ENCODE data around the gene ROBO1.

Gene ROBO1

DNA sequence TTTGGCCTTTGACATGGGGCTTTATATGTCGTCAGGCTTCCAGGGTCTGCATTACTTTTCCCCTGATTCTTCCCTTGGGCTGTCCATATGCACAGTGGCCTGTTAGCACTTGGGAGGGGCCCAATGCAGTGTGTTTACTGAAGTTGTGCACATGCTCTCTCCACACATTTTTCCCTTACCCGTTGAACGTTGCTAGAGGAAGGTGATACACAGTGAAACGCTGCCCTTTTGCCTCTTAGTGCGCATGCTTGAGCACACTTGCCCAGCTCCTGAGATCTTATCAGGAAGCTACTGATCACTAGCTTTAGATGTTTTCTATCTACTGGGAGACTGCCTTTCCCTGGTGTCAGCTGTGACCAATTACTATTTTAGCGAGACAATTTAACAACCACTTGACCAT is 1198.0 kb downstream of the ROBO1 start:
- no peak for DNase-seq

DNA sequence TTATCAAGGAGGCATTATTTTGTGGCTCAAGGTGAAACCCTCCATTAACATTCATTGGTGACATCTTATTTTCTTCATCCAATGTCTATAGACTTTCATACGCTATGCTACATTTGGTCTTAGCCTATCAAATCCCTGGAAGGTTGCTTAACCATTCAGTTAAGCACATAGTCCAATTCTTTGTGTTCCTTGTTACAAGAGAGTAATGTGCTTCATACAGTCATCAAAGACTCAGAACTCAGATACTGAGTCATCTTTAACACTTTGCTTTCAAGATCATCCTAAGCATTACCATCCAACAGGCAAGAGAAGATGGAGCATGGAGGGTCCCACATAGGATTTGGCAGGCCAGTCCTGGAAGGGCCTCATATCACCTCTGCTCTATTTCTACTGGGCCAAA is 1202.1 kb downstream of the ROBO1 start:
- no peak for DNase-seq

DNA sequence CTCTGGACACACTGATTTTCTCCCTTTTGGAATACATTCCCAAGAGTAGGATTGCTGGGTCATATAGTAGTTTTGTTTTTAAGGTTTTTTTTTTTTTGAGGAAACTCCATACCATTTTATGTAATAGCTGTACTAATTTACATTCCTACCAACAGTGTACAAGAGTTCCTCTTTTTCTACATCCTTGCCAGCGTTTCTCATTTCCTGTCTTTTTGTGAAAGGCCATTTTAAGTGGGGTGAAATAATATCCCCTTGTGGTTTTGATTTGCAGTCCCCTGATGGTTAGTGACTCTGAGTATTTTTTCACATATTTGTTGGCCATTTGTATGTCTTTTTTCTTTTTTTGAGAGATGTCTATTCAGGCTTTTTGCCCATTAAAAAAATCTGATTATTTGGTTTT is 1205.5 kb downstream of the ROBO1 start:
- DNase-seq, result no peak

All from activated CD4-positive, alpha-beta T cell treated with anti-CD3 and anti-CD28 coated beads for 4 hours (primary cell).